Neural cell (in vitro differentiated cells): ENCODE data around the gene GNA12. TPM values are rescaled to one million over a fixed set of nuclear protein-coding genes. Genes with fewer than 3 reads are reported as not detected.

Experiments
- H2AFZ ChIP-seq: fragments of 200-600, 300-800 bp; sonication (generic), shearing (Covaris generic); 2 replicates; pipeline ENCODE4 v1.6.0; 2014; ENCODE audit warnings: low read depth, mild to moderate bottlenecking, antibody characterized with exemption, low read length, moderate library complexity
- H3F3A ChIP-seq: fragments of 200-600 bp; shearing (Covaris generic); 2 replicates; pipeline ENCODE4 v1.6.1; 2016; ENCODE audit warnings: mild to moderate bottlenecking, moderate library complexity, mixed read lengths, antibody characterized with exemption, low read length; ENCODE audit not compliant: insufficient read depth, poor library complexity, severe bottlenecking
- H3K27ac ChIP-seq: fragments of 200-600, 300-800 bp; sonication (generic), shearing (Covaris generic); 2 replicates; pipeline ENCODE4 v1.5.1; 2014; ENCODE audit warnings: mild to moderate bottlenecking, low read length, moderate library complexity
- H3K27me3 ChIP-seq: fragments of 300-800, 200-600 bp; sonication (generic), shearing (Covaris generic); 2 replicates; pipeline ENCODE4 v1.6.0; 2014; ENCODE audit warnings: mild to moderate bottlenecking, low read depth, low read length, moderate library complexity; ENCODE audit not compliant: insufficient read depth
- H3K36me3 ChIP-seq: fragments of 300-800, 200-600 bp; sonication (generic), shearing (Covaris generic); 2 replicates; pipeline ENCODE4 v1.5.1; 2014; ENCODE audit warnings: mild to moderate bottlenecking, antibody characterized with exemption, low read length, moderate library complexity; ENCODE audit not compliant: insufficient read depth
- H3K4me2 ChIP-seq: fragments of 300-800, 200-600 bp; sonication (generic), shearing (Covaris generic); 2 replicates; pipeline ENCODE4 v1.6.0; 2014; ENCODE audit warnings: mild to moderate bottlenecking, low read length
- H3K4me3 ChIP-seq: fragments of 300-800, 200-600 bp; sonication (generic), shearing (Covaris generic); 2 replicates; pipeline ENCODE4 v1.5.1; 2014; ENCODE audit warnings: mild to moderate bottlenecking, low read length, moderate library complexity
- H3K79me2 ChIP-seq: fragments of 200-600 bp; shearing (Covaris generic); replicated peaks from 2 replicates; pipeline ENCODE4 v1.6.0; 2014; ENCODE audit warnings: mild to moderate bottlenecking, low read length, moderate library complexity; ENCODE audit not compliant: insufficient read depth
- H3K9ac ChIP-seq: fragments of 300-800, 200-600 bp; sonication (generic), shearing (Covaris generic); 2 replicates; pipeline ENCODE4 v1.6.1; 2016; ENCODE audit warnings: mild to moderate bottlenecking, low read length, mixed read lengths
- H3K9me2 ChIP-seq: fragments of 200-600 bp; shearing (Covaris generic); 2 replicates; pipeline ENCODE4 v1.6.1; 2016; ENCODE audit warnings: mild to moderate bottlenecking, low read length, mixed read lengths; ENCODE audit not compliant: insufficient read depth
- H3K9me3 ChIP-seq: fragments of 200-600, 300-800 bp; sonication (generic), shearing (Covaris generic); 2 replicates; pipeline ENCODE4 v1.6.1; 2016; ENCODE audit warnings: mild to moderate bottlenecking, mixed run types, low read length, moderate library complexity, mixed read lengths
- H4K20me1 ChIP-seq: fragments of 200-600 bp; shearing (Covaris generic); 2 replicates; pipeline ENCODE4 v1.6.1; 2016; ENCODE audit warnings: mild to moderate bottlenecking, mixed run types; ENCODE audit not compliant: insufficient read depth
- EP300 ChIP-seq: fragments of 450-650 bp; conservative IDR thresholded peaks from 2 replicates; pipeline ENCODE4 v1.6.1; 2014; ENCODE audit warnings: antibody characterized with exemption, mild to moderate bottlenecking, moderate library complexity; ENCODE audit not compliant: poor library complexity, severe bottlenecking
- EZH2 ChIP-seq: fragments of 200-600, 300-800 bp; shearing (Covaris generic), sonication (generic); IDR thresholded peaks from 2 replicates; pipeline ENCODE4 v1.6.1; 2014; ENCODE audit warnings: antibody characterized with exemption, low read length, borderline replicate concordance, mild to moderate bottlenecking; ENCODE audit not compliant: insufficient read depth, poor library complexity, severe bottlenecking
- MXI1 ChIP-seq: fragments of 450-650 bp; conservative IDR thresholded peaks from 2 replicates; pipeline ENCODE4 v1.6.1; 2014; ENCODE audit warnings: antibody characterized with exemption, mild to moderate bottlenecking; ENCODE audit not compliant: poor library complexity, severe bottlenecking
- POLR2AphosphoS5 ChIP-seq: IDR thresholded peaks from 2 replicates; pipeline ENCODE4 v1.6.1; 2012
- RAD21 ChIP-seq: fragments of 450-650 bp; conservative IDR thresholded peaks from 2 replicates; pipeline ENCODE4 v1.6.1; 2014; ENCODE audit warnings: antibody characterized with exemption, mild to moderate bottlenecking, moderate library complexity
- SMC3 ChIP-seq: fragments of 450-650 bp; conservative IDR thresholded peaks from 2 replicates; pipeline ENCODE4 v1.6.1; 2014; ENCODE audit warnings: antibody characterized with exemption, mild to moderate bottlenecking, moderate library complexity; ENCODE audit not compliant: poor library complexity
- TAF1 ChIP-seq: IDR thresholded peaks from 2 replicates; pipeline ENCODE4 v1.6.1; 2012; ENCODE audit warnings: low read depth
- polyA plus RNA-seq: library from polyadenylated mRNA; depleted of rRNA; stranded (reverse); fragments of >200 nt; gene quantifications from 2 replicates; pipeline ENCODE4 v1.2.3, GENCODE V29; 2014
- TF ChIP-seq, protein P1 (sequence below): IDR thresholded peaks from 2 replicates; pipeline ENCODE4 v1.6.1; 2012; ENCODE audit warnings: borderline replicate concordance
- TF ChIP-seq, protein P2 (sequence below): fragments of 450-650 bp; IDR thresholded peaks from 2 replicates; pipeline ENCODE4 v1.5.1; 2014; ENCODE audit warnings: antibody characterized with exemption, mild to moderate bottlenecking, moderate library complexity; ENCODE audit not compliant: poor library complexity, severe bottlenecking

The GNA12 gene
- polyA plus RNA-seq, 1 donor from 2014 or later, result 15.5 TPM

DNA sequence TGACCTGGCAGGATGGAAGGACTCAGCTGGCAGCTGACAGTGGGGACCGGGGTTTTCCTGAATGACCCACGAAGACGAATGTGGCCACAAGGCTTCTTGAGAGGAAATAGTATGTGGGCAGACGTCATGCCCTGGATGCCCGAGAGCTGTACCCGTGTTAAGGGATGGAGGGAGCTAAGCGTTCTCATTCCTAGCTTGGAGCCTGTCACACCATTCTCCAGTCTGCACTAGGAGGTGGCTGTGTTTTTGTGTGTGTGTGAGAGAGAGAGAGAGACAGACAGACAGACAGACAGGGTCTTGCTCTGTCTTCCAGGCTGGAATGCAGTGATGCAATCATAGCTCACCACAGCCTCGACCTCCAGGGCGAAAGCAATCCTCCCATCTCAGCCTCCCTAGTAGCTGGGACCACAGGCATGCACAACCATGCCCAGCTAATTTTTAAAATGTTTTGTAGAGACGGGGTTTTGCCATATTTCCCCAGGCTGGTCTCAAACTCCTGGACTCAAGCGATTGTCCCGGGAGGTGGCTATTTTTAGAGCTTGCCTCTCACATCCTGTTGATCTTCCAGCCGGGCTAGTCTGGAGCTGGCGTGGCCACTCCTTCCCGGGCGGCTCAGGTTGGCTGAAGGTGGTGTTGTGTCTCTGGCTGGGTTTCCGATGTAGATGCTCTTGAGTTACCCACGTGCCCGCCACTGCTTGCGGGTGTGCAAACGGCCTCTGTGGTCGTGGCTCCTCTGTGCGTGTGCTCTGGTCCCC is 154.0 kb downstream of the GNA12 start:
- Histone ChIP-seq H3K9me3 (no peaks in the 10 kb centered on the region), H3K9ac (no peak overlapping the region), H3K4me2 (no peak overlapping the region), H3K36me3 (no peaks in the 10 kb centered on the region), H3K9me2 (no peaks in the 10 kb centered on the region), H3K27me3 (peaks cover 30% of the 10 kb centered on the region), H4K20me1 (no peaks in the 10 kb centered on the region), H3F3A (no peaks in the 10 kb centered on the region), H3K27ac (no peak overlapping the region), H3K79me2 (no peaks in the 10 kb centered on the region), H2AFZ (no peak overlapping the region), H3K4me3 (no peak overlapping the region)
- no peak for TF ChIP-seq TAF1
- TF ChIP-seq, protein P1, sequence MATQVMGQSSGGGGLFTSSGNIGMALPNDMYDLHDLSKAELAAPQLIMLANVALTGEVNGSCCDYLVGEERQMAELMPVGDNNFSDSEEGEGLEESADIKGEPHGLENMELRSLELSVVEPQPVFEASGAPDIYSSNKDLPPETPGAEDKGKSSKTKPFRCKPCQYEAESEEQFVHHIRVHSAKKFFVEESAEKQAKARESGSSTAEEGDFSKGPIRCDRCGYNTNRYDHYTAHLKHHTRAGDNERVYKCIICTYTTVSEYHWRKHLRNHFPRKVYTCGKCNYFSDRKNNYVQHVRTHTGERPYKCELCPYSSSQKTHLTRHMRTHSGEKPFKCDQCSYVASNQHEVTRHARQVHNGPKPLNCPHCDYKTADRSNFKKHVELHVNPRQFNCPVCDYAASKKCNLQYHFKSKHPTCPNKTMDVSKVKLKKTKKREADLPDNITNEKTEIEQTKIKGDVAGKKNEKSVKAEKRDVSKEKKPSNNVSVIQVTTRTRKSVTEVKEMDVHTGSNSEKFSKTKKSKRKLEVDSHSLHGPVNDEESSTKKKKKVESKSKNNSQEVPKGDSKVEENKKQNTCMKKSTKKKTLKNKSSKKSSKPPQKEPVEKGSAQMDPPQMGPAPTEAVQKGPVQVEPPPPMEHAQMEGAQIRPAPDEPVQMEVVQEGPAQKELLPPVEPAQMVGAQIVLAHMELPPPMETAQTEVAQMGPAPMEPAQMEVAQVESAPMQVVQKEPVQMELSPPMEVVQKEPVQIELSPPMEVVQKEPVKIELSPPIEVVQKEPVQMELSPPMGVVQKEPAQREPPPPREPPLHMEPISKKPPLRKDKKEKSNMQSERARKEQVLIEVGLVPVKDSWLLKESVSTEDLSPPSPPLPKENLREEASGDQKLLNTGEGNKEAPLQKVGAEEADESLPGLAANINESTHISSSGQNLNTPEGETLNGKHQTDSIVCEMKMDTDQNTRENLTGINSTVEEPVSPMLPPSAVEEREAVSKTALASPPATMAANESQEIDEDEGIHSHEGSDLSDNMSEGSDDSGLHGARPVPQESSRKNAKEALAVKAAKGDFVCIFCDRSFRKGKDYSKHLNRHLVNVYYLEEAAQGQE, result no peak
- TF ChIP-seq, protein P2, sequence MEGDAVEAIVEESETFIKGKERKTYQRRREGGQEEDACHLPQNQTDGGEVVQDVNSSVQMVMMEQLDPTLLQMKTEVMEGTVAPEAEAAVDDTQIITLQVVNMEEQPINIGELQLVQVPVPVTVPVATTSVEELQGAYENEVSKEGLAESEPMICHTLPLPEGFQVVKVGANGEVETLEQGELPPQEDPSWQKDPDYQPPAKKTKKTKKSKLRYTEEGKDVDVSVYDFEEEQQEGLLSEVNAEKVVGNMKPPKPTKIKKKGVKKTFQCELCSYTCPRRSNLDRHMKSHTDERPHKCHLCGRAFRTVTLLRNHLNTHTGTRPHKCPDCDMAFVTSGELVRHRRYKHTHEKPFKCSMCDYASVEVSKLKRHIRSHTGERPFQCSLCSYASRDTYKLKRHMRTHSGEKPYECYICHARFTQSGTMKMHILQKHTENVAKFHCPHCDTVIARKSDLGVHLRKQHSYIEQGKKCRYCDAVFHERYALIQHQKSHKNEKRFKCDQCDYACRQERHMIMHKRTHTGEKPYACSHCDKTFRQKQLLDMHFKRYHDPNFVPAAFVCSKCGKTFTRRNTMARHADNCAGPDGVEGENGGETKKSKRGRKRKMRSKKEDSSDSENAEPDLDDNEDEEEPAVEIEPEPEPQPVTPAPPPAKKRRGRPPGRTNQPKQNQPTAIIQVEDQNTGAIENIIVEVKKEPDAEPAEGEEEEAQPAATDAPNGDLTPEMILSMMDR, result no peak
- no peak for TF ChIP-seq SMC3
- no peak for TF ChIP-seq RAD21
- no peak for TF ChIP-seq POLR2AphosphoS5
- no peak for TF ChIP-seq MXI1
- no peak for TF ChIP-seq EP300
- no peak for TF ChIP-seq EZH2

DNA sequence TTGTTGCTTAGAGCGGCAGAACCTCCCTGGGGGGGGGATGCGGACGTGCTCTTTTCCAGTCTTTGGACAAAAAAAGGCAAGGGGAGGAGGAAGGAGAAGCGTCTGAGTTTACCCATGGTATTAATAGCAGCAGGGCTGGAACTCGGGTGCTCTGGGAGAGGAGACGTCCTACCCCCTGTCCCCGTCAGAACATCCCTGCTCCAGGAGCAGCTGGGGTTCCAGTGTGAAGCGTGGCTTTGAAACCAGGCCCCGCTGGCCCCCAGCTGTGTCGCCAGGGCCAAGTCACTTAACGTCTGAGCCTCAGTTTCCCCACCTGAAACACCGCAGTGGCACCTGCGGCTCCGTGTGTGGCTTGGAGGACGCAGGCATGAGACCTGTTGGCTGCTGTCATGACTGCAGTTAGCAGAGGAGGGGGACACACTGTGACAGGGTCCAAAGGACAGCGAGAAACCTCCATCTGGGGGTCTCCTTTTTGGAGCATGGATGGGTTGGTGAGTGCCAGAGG is 154.7 kb downstream of the GNA12 start:
- Histone ChIP-seq H3K4me3 (no peak overlapping the region), H3K36me3 (no peaks in the 10 kb centered on the region), H3K9me3 (no peaks in the 10 kb centered on the region), H2AFZ (no peak overlapping the region), H3K4me2 (no peak overlapping the region), H3K79me2 (no peaks in the 10 kb centered on the region), H3K27me3 (peaks cover 30% of the 10 kb centered on the region), H4K20me1 (no peaks in the 10 kb centered on the region), H3K9ac (no peak overlapping the region), H3K27ac (no peak overlapping the region), H3K9me2 (no peaks in the 10 kb centered on the region), H3F3A (no peaks in the 10 kb centered on the region)
- TF ChIP-seq EZH2 (no peak), POLR2AphosphoS5 (no peak), RAD21 (no peak), MXI1 (no peak), EP300 (no peak), SMC3 (no peak), TAF1 (no peak)
- TF ChIP-seq, protein P2, result no peak
- TF ChIP-seq, protein P1, result no peak
